ENCODE results near the gene CTBP2. TPM values are rescaled to one million over a fixed set of nuclear protein-coding genes. Genes with fewer than 3 reads are reported as not detected.

CTBP2 gene
- polyA plus RNA-seq, 1 experiment = 72.9 TPM

DNA sequence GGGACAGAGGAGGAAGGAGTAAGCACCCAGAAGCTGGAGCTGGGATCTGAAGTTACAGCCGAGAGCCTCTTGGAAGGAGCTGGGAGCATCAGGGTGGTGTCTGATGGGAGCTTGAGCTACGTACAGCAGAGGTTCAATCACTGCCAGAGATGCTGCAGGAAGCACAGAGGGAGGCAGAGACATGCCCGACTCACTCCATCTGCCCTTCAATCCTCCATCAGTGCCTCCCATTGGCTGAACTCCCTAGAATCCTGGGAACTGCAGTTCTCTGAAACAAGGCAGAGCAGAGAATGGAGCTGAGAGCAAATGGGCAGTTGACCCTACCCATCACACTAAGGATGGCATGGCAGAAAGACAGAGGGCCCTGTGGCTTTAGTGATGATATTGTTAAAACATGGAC is 40.0 kb upstream of the CTBP2 start:
- ChIA-PET CTCF (no interaction called here), POLR2A (no interaction called here)

GRCh38 chr10:125199270-125199669 is 38.9 kb upstream of the CTBP2 start:
- DNase-seq (ENCODE audit: low read depth) = no peak
- no peak for TF ChIP-seq CTCF (IDR thresholded peaks at IDR 0.05; ENCODE audit: insufficient read depth, low read depth, low read length)
- H3K36me3 ChIP-seq (ENCODE audit: control insufficient read depth, insufficient read depth, low read length) = no peaks in the 10 kb centered on the region
- POLR2A ChIA-PET = no interaction called here
- no peak overlapping the region for H3K4me3 ChIP-seq (ENCODE audit: low read depth, low read length)
- CTCF ChIA-PET = interaction anchor here (1.6 kb wide), 1 partner anchor 138 kb away, joined by 4 read pairs; no protein-coding TSS in a partner anchor
- H3K27me3 ChIP-seq (ENCODE audit: control insufficient read depth, insufficient read depth, low read length) = no peaks in the 10 kb centered on the region; the same call in 1 of the 2 replicates

More for the DNA sequence above, 40.0 kb upstream of the CTBP2 start:
- H3K27me3 ChIP-seq (ENCODE audit: control insufficient read depth, insufficient read depth, low read length) = no peaks in the 10 kb centered on the region; the same call in 1 of the 2 replicates
- no peaks in the 10 kb centered on the region for H3K36me3 ChIP-seq (ENCODE audit: control insufficient read depth, insufficient read depth, low read length)
- DNase-seq (ENCODE audit: low read depth) = no peak
- TF ChIP-seq CTCF (IDR thresholded peaks at IDR 0.05; ENCODE audit: insufficient read depth, low read depth, low read length) = no peak
- H3K4me3 ChIP-seq (ENCODE audit: low read depth, low read length) = no peak overlapping the region

GRCh38 chr10:125194814-125195213 is 34.5 kb upstream of the CTBP2 start:
- DNase-seq (ENCODE audit: low read depth) = no peak
- no peak for TF ChIP-seq CTCF (IDR thresholded peaks at IDR 0.05; ENCODE audit: insufficient read depth, low read depth, low read length)
- H3K4me3 ChIP-seq (ENCODE audit: low read depth, low read length) = no peak overlapping the region
- ChIA-PET CTCF (interaction anchor here (1.4 kb wide), 1 partner anchor 19 kb away, joined by 3 read pairs; no protein-coding TSS in a partner anchor), POLR2A (no interaction called here)
- no peaks in the 10 kb centered on the region for H3K27me3 ChIP-seq (ENCODE audit: control insufficient read depth, insufficient read depth, low read length)
- H3K36me3 ChIP-seq (ENCODE audit: control insufficient read depth, insufficient read depth, low read length) = no peaks in the 10 kb centered on the region

GRCh38 chr10:125193306-125193877 is 33.0 kb upstream of the CTBP2 start:
- DNase-seq (ENCODE audit: low read depth) = no peak
- ChIA-PET CTCF (no interaction called here), POLR2A (no interaction called here)
- TF ChIP-seq CTCF (IDR thresholded peaks at IDR 0.05; ENCODE audit: insufficient read depth, low read depth, low read length) = no peak
- Histone ChIP-seq H3K27me3 (ENCODE audit: control insufficient read depth, insufficient read depth, low read length) (0 out of 2 replicates have a peak, but pooled peaks cover 2% of the 10 kb centered on the region), H3K4me3 (ENCODE audit: low read depth, low read length) (no peak overlapping the region), H3K36me3 (ENCODE audit: control insufficient read depth, insufficient read depth, low read length) (no peaks in the 10 kb centered on the region)

DNA sequence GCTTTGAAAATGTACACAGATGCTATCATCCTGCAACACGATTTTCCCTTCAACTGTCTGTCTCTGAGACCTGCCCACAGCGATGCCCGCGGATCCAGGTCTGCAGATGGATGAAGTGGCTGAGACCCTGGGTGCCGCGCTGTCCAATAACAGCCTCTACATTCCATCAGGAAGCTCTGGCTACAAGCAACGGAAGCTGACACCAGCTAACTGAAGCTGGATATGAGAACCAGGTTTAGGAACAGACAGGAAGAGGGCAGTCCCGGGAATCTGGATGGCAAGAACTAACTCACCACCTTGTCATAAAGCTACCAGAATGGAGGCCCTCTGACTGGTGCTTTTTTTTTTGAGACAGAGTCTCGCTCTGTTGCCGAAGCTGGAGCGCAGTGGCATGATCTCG is 32.3 kb upstream of the CTBP2 start:
- POLR2A ChIA-PET = no interaction called here
- no peak overlapping the region for H3K4me3 ChIP-seq (ENCODE audit: low read depth, low read length)

More for the DNA sequence above, 32.3 kb upstream of the CTBP2 start:
- peaks cover 2% of the 10 kb centered on the region; the same call in 1 of the 2 replicates for H3K27me3 ChIP-seq (ENCODE audit: control insufficient read depth, insufficient read depth, low read length)
- CTCF ChIA-PET = interaction anchor here (1.0 kb wide), 1 partner anchor 11 kb away, joined by 3 read pairs; no protein-coding TSS in a partner anchor
- no peak for TF ChIP-seq CTCF (IDR thresholded peaks at IDR 0.05; ENCODE audit: insufficient read depth, low read depth, low read length)
- DNase-seq (ENCODE audit: low read depth) = no peak
- H3K36me3 ChIP-seq (ENCODE audit: control insufficient read depth, insufficient read depth, low read length) = no peaks in the 10 kb centered on the region
